ENCODE measurements around the gene RPL34.
A peak's percentile ranks its signal among the peaks of the same experiment; 100 is the strongest.

The RPL34 gene

GRCh38 chr4:108624263-108625056 is 4.1 kb downstream of the RPL34 start:
- no peak for DNase-seq

DNA sequence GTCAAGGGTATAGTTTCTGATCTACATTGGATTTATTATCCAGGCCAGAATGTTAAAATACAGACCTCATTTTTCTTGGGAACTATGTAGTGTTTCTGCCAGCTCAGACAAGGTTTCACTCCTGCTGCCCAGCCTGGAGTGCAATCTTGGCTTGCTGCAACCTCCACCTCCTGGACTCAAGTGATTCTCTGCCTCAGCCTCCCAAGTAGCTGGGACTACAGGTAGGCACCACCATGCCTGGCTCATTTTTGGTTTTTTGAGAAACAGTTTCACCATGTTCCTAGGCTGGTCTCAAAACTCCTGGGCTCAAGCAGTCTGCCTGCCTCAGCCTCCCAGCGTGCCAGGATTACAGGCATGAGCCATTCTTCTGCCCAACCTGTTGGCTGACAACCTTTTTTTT is 5.7 kb downstream of the RPL34 start:
- no peak for DNase-seq

DNA sequence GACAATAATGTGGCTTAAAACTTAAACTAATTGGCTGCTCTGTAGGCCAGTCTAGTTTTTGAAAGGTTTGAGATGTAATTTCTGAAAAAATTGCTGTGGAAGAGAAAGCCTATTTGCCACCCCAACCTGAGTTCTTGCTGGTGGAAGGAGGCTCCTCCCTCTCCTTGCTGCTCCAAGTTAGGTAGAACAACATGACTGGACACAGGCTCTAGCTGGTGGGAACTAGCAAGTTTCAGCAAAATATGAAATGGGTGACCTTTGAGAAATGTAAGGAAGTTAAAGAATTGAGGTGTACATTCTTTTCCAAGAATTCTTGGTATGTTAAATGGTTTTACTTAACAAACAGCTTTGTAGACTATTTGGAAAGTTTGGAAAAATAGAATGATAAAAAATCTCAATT is 8.0 kb downstream of the RPL34 start:
- DNase-seq = peak; percentile 27

- peak; percentile 15 for DNase-seq
Measured at GRCh38 chr4:108635070-108635655, 14.8 kb downstream of the RPL34 start.

DNA sequence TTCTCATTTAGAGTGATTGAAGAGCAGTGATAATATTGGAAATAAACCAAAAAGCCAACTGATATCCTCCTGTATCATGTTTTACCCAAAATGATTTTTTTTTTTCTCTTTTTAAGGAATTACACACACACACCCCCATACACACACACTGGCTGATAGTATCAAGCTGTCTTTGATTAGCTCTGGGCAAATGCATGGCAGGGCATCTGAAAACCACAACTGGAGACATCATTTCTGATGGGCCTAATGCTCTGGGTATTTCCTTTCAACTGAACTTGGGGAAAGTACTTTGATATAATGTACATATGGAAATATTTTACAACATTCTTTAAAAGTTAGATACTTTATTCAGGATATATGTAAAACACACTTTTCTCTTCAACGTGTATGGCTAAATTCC is 15.9 kb downstream of the RPL34 start:
- peak; percentile 77 for DNase-seq

- no peak for DNase-seq
Measured at GRCh38 chr4:108637856-108638255, 17.5 kb downstream of the RPL34 start.

- DNase-seq = peak; percentile 82
Measured at GRCh38 chr4:108644237-108644636, 23.9 kb downstream of the RPL34 start.

DNA sequence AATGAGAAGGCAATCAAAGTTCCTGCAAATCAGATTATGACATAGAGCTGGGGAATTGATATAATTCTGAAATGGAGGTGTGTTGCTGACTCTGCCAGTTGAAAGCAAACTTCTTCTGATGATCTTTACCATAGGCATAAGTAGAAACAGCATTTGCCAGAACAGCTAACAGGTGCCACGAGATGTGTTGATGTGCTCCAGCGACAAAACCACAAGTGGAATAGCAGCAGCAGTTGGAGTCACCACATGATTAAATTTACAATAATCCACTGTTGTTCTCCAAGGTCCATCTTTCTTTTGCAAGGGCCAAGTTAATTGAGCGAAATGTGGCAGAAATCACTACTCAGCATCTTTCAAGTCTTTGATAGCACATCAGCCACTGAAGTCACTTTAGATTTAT is 26.3 kb downstream of the RPL34 start:
- DNase-seq = no peak

DNA sequence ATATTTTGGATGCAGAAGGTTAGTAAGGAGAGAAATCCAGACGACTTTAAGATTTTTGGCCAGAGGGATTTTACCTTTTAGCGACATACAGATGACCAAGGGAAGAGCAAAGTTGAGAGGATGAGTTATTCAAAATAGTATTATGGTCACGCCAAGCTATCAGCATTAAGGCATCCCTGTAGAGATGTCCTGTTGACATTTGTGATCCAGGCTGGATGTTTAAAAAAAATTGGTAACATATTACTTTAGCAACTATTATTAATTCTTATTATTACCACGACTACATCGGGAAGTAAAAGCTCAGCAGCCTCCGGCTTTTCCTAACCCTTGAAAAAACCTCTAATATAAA is 29.5 kb downstream of the RPL34 start:
- DNase-seq = no peak

GRCh38 chr4:108650212-108651013 is 30.0 kb downstream of the RPL34 start, which contains the start of gene OSTC:
Gene OSTC (plus strand): TSS chr4:108650599. CDS start chr4:108650656, 57 bp downstream.
- peak; percentile 98 for DNase-seq

DNA sequence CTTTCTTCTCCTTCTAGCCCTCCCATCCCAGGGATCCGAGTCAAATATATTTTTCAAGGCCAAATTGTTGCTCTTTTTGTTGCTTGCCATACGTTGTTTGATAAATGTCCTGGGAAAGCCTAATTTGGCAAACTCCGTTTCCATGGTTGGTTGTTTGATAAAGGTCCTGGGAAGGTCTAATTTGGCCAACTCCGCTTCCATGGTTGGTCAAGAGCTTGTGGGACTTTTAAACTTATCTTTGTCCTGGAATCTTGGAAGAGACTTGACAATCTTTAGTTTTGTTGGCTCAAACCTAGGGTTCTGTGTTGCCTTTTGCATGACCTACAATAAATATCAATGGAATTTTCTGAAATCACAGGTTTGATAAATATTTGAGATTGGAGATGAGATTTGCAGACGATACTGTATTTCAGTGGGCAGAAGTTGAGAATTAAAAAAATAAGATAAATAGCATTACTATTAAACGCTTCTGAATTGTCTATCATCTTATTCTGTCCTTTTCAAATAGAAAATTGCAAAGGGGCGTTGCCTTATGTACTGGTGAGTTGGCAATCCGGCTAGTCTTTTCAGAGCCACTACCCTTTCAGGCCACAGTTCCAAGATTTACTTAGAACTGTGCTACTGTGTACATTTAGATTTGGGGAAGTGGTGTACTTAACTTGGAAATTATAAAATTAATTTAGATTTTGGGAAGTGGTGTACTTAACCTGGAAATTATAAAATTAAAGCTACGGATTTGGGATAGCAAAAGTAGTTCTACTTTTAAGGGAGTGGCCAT is 30.8 kb downstream of the RPL34 start:
- peak; percentile 70 for DNase-seq

GRCh38 chr4:108662629-108663028 is 42.3 kb downstream of the RPL34 start:
- DNase-seq = no peak

- no peak for DNase-seq
Measured at GRCh38 chr4:108674356-108674977, 54.1 kb downstream of the RPL34 start.

Data from fibroblast of skin of right quadriceps (primary cell).